ENCODE data around the gene ARHGEF6.

ARHGEF6 gene

DNA sequence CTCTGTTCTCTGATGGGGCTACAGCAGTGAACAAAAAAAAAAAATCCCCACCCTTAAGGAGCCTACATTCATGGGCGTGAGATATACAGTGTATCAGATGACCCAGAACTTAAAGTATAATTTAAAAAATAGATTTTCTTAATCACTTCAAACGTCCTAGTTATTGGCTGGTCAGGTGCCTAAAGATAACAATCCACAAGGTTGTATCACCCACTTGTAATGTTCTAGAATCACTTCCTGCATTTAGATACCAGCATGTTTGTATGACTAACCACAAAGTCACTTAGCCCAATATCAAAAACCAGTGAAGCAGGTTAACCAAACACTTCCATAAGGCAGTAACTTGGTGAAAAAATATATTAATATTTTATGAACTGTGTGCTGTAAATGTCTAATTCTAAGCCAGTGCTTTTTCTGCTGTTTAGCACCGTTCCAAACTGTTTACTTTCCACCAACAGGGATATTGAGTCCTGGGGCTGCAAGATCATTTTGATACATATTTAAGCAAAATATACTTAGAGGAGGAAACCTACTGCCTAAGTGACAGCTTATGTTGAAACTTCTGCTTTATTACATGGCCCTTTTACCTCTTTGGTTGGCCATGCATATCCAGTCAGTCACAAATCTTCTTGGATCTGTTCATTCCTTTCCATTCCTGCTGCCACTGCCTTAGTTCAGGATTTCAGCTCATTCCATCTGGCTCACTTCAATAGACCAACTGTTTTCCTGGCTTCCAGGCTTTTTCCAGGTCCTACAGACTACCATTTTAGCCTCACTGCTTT, 89.5 kb downstream of the ARHGEF6 start:
- 0 out of 2 replicates have a peak, but pooled peaks cover 4% of the 10 kb centered on the region for H3F3A ChIP-seq (ENCODE audit: insufficient read depth)
- no peaks in the 10 kb centered on the region for H4K20me1 ChIP-seq (ENCODE audit: low read depth, low read length)
- H3K27ac ChIP-seq (ENCODE audit: low read depth, low read length), result no peak overlapping the region
- H3K27me3 ChIP-seq (ENCODE audit: low read length), result no peaks in the 10 kb centered on the region
- no peaks in the 10 kb centered on the region for H3K36me3 ChIP-seq (ENCODE audit: low read length)
- TF ChIP-seq EZH2phosphoT487 (conservative IDR thresholded peaks at IDR 0.05; ENCODE audit: low read length), result no peak
- no peaks in the 10 kb centered on the region for H3K9me2 ChIP-seq (replicated peaks; ENCODE audit: insufficient read depth, low read length)
- peak overlapping the region; percentile 26 for H2AFZ ChIP-seq (ENCODE audit: low read depth, low read length, severe bottlenecking)
- no peak overlapping the region for H3K9ac ChIP-seq (ENCODE audit: low read length)
- H3K79me2 ChIP-seq (ENCODE audit: insufficient read depth, low read length), result no peaks in the 10 kb centered on the region
- no peaks in the 10 kb centered on the region for H3K9me3 ChIP-seq (ENCODE audit: insufficient read depth, low read length)
- H3K4me2 ChIP-seq (ENCODE audit: low read depth, low read length, poor library complexity, severe bottlenecking), result no peak overlapping the region
- no peak overlapping the region for H3K4me3 ChIP-seq (ENCODE audit: insufficient read depth, low read length, poor library complexity, severe bottlenecking)

DNA sequence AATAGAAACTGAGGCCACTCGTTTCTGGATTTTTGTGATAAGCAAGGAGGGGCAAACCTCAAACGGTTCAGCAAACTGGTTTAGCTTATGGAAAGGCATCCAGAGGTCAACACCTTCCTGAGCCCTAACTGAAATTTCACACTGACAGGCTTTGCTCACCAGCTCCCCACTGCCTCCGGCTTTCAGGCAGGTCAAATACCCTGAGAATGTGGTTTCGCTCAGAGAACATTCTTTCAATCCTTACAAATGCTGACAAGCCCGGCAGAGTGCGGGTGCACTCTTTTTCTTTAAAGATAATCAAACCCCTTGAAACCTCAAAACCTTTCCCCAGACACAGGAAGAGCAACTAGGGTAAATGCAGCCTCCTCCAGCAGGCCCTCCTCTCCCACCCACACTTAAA, 91.3 kb downstream of the ARHGEF6 start:
- Histone ChIP-seq H3K9ac (ENCODE audit: low read length) (no peak overlapping the region), H3K36me3 (ENCODE audit: low read length) (no peaks in the 10 kb centered on the region), H3K27ac (ENCODE audit: low read depth, low read length) (no peak overlapping the region), H4K20me1 (ENCODE audit: low read depth, low read length) (no peaks in the 10 kb centered on the region), H3K4me2 (ENCODE audit: low read depth, low read length, poor library complexity, severe bottlenecking) (no peak overlapping the region), H2AFZ (ENCODE audit: low read depth, low read length, severe bottlenecking) (no peak overlapping the region), H3K9me3 (ENCODE audit: insufficient read depth, low read length) (no peaks in the 10 kb centered on the region), H3F3A (ENCODE audit: insufficient read depth) (0 out of 2 replicates have a peak, but pooled peaks cover 2% of the 10 kb centered on the region), H3K27me3 (ENCODE audit: low read length) (no peaks in the 10 kb centered on the region), H3K9me2 (replicated peaks; ENCODE audit: insufficient read depth, low read length) (no peaks in the 10 kb centered on the region), H3K79me2 (ENCODE audit: insufficient read depth, low read length) (no peaks in the 10 kb centered on the region), H3K4me3 (ENCODE audit: insufficient read depth, low read length, poor library complexity, severe bottlenecking) (no peak overlapping the region)
- TF ChIP-seq, protein P1, sequence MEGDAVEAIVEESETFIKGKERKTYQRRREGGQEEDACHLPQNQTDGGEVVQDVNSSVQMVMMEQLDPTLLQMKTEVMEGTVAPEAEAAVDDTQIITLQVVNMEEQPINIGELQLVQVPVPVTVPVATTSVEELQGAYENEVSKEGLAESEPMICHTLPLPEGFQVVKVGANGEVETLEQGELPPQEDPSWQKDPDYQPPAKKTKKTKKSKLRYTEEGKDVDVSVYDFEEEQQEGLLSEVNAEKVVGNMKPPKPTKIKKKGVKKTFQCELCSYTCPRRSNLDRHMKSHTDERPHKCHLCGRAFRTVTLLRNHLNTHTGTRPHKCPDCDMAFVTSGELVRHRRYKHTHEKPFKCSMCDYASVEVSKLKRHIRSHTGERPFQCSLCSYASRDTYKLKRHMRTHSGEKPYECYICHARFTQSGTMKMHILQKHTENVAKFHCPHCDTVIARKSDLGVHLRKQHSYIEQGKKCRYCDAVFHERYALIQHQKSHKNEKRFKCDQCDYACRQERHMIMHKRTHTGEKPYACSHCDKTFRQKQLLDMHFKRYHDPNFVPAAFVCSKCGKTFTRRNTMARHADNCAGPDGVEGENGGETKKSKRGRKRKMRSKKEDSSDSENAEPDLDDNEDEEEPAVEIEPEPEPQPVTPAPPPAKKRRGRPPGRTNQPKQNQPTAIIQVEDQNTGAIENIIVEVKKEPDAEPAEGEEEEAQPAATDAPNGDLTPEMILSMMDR (IDR thresholded peaks at IDR 0.05; ENCODE audit: insufficient read depth, low read length, poor library complexity, severe bottlenecking), result no peak
- TF ChIP-seq EZH2phosphoT487 (conservative IDR thresholded peaks at IDR 0.05; ENCODE audit: low read length), result no peak

DNA sequence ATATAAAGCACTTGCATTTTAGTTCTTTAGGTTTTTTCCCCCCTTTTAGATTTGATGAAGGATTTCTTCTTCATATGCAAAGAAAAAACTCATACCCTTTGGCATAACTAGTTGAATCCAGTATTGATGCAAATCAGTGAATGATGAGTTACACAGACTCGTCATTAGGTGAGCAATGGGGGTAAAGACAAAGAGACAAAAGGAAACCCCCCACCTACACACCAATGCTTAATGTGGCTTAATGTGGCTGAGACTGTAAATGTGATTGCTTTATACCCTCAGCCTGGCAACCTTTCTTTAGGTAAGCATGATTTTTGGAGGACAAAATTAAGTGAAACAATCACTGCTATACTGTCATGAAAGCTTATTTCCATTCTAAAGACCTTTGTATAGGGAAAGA, 93.3 kb downstream of the ARHGEF6 start:
- no peak for TF ChIP-seq EZH2phosphoT487 (conservative IDR thresholded peaks at IDR 0.05; ENCODE audit: low read length)
- TF ChIP-seq, protein P1 (IDR thresholded peaks at IDR 0.05; ENCODE audit: insufficient read depth, low read length, poor library complexity, severe bottlenecking), result no peak
- Histone ChIP-seq H3K9me2 (replicated peaks; ENCODE audit: insufficient read depth, low read length) (no peaks in the 10 kb centered on the region), H3K79me2 (ENCODE audit: insufficient read depth, low read length) (no peaks in the 10 kb centered on the region), H3K27me3 (ENCODE audit: low read length) (no peaks in the 10 kb centered on the region), H3F3A (ENCODE audit: insufficient read depth) (no peaks in the 10 kb centered on the region), H3K4me3 (ENCODE audit: insufficient read depth, low read length, poor library complexity, severe bottlenecking) (no peak overlapping the region), H4K20me1 (ENCODE audit: low read depth, low read length) (no peaks in the 10 kb centered on the region), H3K9me3 (ENCODE audit: insufficient read depth, low read length) (no peaks in the 10 kb centered on the region), H3K4me2 (ENCODE audit: low read depth, low read length, poor library complexity, severe bottlenecking) (no peak overlapping the region), H3K9ac (ENCODE audit: low read length) (no peak overlapping the region), H3K27ac (ENCODE audit: low read depth, low read length) (no peak overlapping the region), H3K36me3 (ENCODE audit: low read length) (no peaks in the 10 kb centered on the region), H2AFZ (ENCODE audit: low read depth, low read length, severe bottlenecking) (no peak overlapping the region)

DNA sequence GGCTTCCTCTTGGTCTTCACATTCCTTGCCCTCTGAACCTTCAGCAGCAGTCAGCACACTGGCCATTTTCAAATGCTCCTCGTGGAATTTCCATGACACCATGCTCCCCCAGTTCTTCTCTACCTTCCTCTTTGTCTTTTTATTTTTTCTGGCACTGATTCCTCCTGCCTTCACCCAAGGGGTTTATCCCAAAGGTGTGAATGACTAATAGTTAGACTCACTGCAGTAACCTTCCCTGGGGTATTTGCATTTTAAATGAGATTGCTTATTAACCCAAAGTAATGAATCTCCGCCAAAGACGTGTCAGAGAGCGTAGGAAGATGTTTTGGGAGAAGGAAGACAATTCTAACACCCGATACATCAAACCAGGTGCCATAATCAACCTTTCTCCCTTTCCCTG, 96.6 kb downstream of the ARHGEF6 start:
- Histone ChIP-seq H3K79me2 (ENCODE audit: insufficient read depth, low read length) (no peaks in the 10 kb centered on the region), H3K9me2 (replicated peaks; ENCODE audit: insufficient read depth, low read length) (no peaks in the 10 kb centered on the region), H3K36me3 (ENCODE audit: low read length) (no peaks in the 10 kb centered on the region), H3K27me3 (ENCODE audit: low read length) (no peaks in the 10 kb centered on the region), H3K4me3 (ENCODE audit: insufficient read depth, low read length, poor library complexity, severe bottlenecking) (no peak overlapping the region), H3K9me3 (ENCODE audit: insufficient read depth, low read length) (no peaks in the 10 kb centered on the region), H4K20me1 (ENCODE audit: low read depth, low read length) (no peaks in the 10 kb centered on the region), H2AFZ (ENCODE audit: low read depth, low read length, severe bottlenecking) (no peak overlapping the region), H3K9ac (ENCODE audit: low read length) (no peak overlapping the region), H3K27ac (ENCODE audit: low read depth, low read length) (no peak overlapping the region), H3F3A (ENCODE audit: insufficient read depth) (no peaks in the 10 kb centered on the region), H3K4me2 (ENCODE audit: low read depth, low read length, poor library complexity, severe bottlenecking) (no peak overlapping the region)
- TF ChIP-seq, protein P1 (IDR thresholded peaks at IDR 0.05; ENCODE audit: insufficient read depth, low read length, poor library complexity, severe bottlenecking), result no peak
- TF ChIP-seq EZH2phosphoT487 (conservative IDR thresholded peaks at IDR 0.05; ENCODE audit: low read length), result no peak
